Effector memory CD8-positive, alpha-beta T cell (primary cell): ENCODE results near the gene RYR3.

ENCODE experiments used
- ATAC-seq: fragments of 150-1000 bp; cut with Tn5 transposase; replicated peaks from 2 replicates; pipeline ENCODE4 v1.10.0; 2021; ENCODE audit warnings: mild to moderate bottlenecking, moderate library complexity
- DNase-seq, 3 experiments: peaks; one replicate each; pipeline ENCODE4 v3.0.0; 2021
- H3K27ac Mint-ChIP-seq, 2 donors: one replicate each; pipeline ENCODE4 v1.8.0; 2022; ENCODE audit warnings: mild to moderate bottlenecking in 2 of 2, mixed read lengths in 2 of 2, moderate library complexity in 2 of 2
- H3K27me3 Mint-ChIP-seq, 2 donors: one replicate each; pipeline ENCODE4 v1.8.0; 2022; ENCODE audit warnings: mixed read lengths in 2 of 2
- H3K36me3 Mint-ChIP-seq: one replicate; pipeline ENCODE4 v1.8.0; 2022; ENCODE audit warnings: mild to moderate bottlenecking, moderate library complexity, mixed read lengths; ENCODE audit not compliant: insufficient read depth
- H3K4me1 Mint-ChIP-seq, 2 donors: one replicate each; pipeline ENCODE4 v1.8.0; 2022; ENCODE audit warnings: low read depth in 2 of 2, mixed read lengths in 2 of 2
- H3K4me3 Mint-ChIP-seq, 2 donors: one replicate each; pipeline ENCODE4 v1.8.0; 2022; ENCODE audit warnings: mild to moderate bottlenecking in 2 of 2, mixed read lengths in 2 of 2, moderate library complexity in 2 of 2
- H3K9me3 Mint-ChIP-seq, 2 donors: one replicate each; pipeline ENCODE4 v1.8.0; 2022; ENCODE audit warnings: mixed read lengths in 2 of 2

RYR3 gene

GRCh38 chr15:33724321-33725036, 413.7 kb downstream of the RYR3 start:
- Mint-ChIP-seq H3K4me1 (no peaks in the 10 kb centered on the region), H3K27me3 (peaks cover 5 to 23% of the 10 kb centered on the region in 2 donors), H3K27ac (no peak overlapping the region), H3K36me3 (no peaks in the 10 kb centered on the region), H3K9me3 (no peaks in the 10 kb centered on the region), H3K4me3 (no peak overlapping the region)
- DNase-seq (no peak), ATAC-seq (no peak)

- ATAC-seq (no peak), DNase-seq (no peak)
- H3K27ac Mint-ChIP-seq: no peak overlapping the region
These were observed 418.9 kb downstream of the RYR3 start for GRCh38 chr15:33729653-33730052.

GRCh38 chr15:33730815-33731214, 420.0 kb downstream of the RYR3 start:
- H3K27me3 Mint-ChIP-seq: peaks cover 0 to 15% of the 10 kb centered on the region in 2 donors
- no peaks in the 10 kb centered on the region for H3K4me1 Mint-ChIP-seq
- peaks cover 3% of the 10 kb centered on the region for H3K36me3 Mint-ChIP-seq
- H3K9me3 Mint-ChIP-seq: no peaks in the 10 kb centered on the region
- no peak overlapping the region for H3K27ac Mint-ChIP-seq
- no peak overlapping the region for H3K4me3 Mint-ChIP-seq
- no peak for ATAC-seq
- no peak for DNase-seq

More at GRCh38 chr15:33729653-33730052, 418.9 kb downstream of the RYR3 start:
- Mint-ChIP-seq H3K27me3 (peaks cover 0 to 15% of the 10 kb centered on the region in 2 donors), H3K4me3 (no peak overlapping the region), H3K4me1 (no peaks in the 10 kb centered on the region), H3K9me3 (no peaks in the 10 kb centered on the region), H3K36me3 (peaks cover 3% of the 10 kb centered on the region)

- H3K36me3 Mint-ChIP-seq: peaks cover 3% of the 10 kb centered on the region
- DNase-seq (no peak), ATAC-seq (no peak)
- no peak overlapping the region for H3K27ac Mint-ChIP-seq
- peaks cover 0 to 3% of the 10 kb centered on the region in 2 donors for H3K4me1 Mint-ChIP-seq
- H3K27me3 Mint-ChIP-seq: peaks cover 10 to 22% of the 10 kb centered on the region in 2 donors
- H3K4me3 Mint-ChIP-seq: no peak overlapping the region
- no peaks in the 10 kb centered on the region for H3K9me3 Mint-ChIP-seq
These were observed 424.4 kb downstream of the RYR3 start for GRCh38 chr15:33735143-33735542.

GRCh38 chr15:33735637-33736247, 425.0 kb downstream of the RYR3 start:
- peaks cover 0 to 3% of the 10 kb centered on the region in 2 donors for H3K4me1 Mint-ChIP-seq
- no peak for ATAC-seq
- no peak overlapping the region for H3K4me3 Mint-ChIP-seq
- DNase-seq: no peak
- no peaks in the 10 kb centered on the region for H3K9me3 Mint-ChIP-seq
- peaks cover 3% of the 10 kb centered on the region for H3K36me3 Mint-ChIP-seq
- peaks cover 10 to 22% of the 10 kb centered on the region in 2 donors for H3K27me3 Mint-ChIP-seq
- H3K27ac Mint-ChIP-seq: no peak overlapping the region

GRCh38 chr15:33737687-33738601, 427.2 kb downstream of the RYR3 start:
- ATAC-seq (no peak), DNase-seq (peak; percentile 3 to 11 (median 6))
- no peaks in the 10 kb centered on the region for H3K36me3 Mint-ChIP-seq
- no peaks in the 10 kb centered on the region for H3K9me3 Mint-ChIP-seq
- H3K4me1 Mint-ChIP-seq: peaks cover 0 to 3% of the 10 kb centered on the region in 2 donors
- no peak overlapping the region for H3K27ac Mint-ChIP-seq
- peaks cover 10 to 15% of the 10 kb centered on the region in 2 donors for H3K27me3 Mint-ChIP-seq
- H3K4me3 Mint-ChIP-seq: no peak overlapping the region

- no peak overlapping the region for H3K27ac Mint-ChIP-seq
- H3K36me3 Mint-ChIP-seq: no peaks in the 10 kb centered on the region
- H3K4me1 Mint-ChIP-seq: peaks cover 0 to 3% of the 10 kb centered on the region in 2 donors
- DNase-seq: no peak
- ATAC-seq: no peak
- H3K27me3 Mint-ChIP-seq: peaks cover 10 to 25% of the 10 kb centered on the region in 2 donors
- H3K9me3 Mint-ChIP-seq: no peaks in the 10 kb centered on the region
- no peak overlapping the region for H3K4me3 Mint-ChIP-seq
These were observed 428.3 kb downstream of the RYR3 start for GRCh38 chr15:33738941-33739664.

- Mint-ChIP-seq H3K4me1 (peaks cover 0 to 3% of the 10 kb centered on the region in 2 donors), H3K4me3 (no peak overlapping the region), H3K36me3 (no peaks in the 10 kb centered on the region), H3K27me3 (peaks cover 10 to 29% of the 10 kb centered on the region in 2 donors), H3K27ac (no peak overlapping the region), H3K9me3 (no peaks in the 10 kb centered on the region)
- ATAC-seq (no peak), DNase-seq (no peak)
These were observed 431.5 kb downstream of the RYR3 start for GRCh38 chr15:33742306-33742705.

GRCh38 chr15:33742800-33743199, 432.0 kb downstream of the RYR3 start:
- no peaks in the 10 kb centered on the region for H3K9me3 Mint-ChIP-seq
- H3K27me3 Mint-ChIP-seq: peaks cover 10 to 27% of the 10 kb centered on the region in 2 donors
- no peak overlapping the region for H3K4me3 Mint-ChIP-seq
- DNase-seq (no peak), ATAC-seq (no peak)
- peaks cover 0 to under 1% of the 10 kb centered on the region in 2 donors for H3K4me1 Mint-ChIP-seq
- no peak overlapping the region for H3K27ac Mint-ChIP-seq
- no peaks in the 10 kb centered on the region for H3K36me3 Mint-ChIP-seq

GRCh38 chr15:33746203-33746602, 435.4 kb downstream of the RYR3 start:
- ATAC-seq (no peak), DNase-seq (no peak)
- Mint-ChIP-seq H3K4me3 (no peak overlapping the region), H3K9me3 (no peaks in the 10 kb centered on the region), H3K4me1 (no peaks in the 10 kb centered on the region), H3K27me3 (peaks cover 0 to 23% of the 10 kb centered on the region in 2 donors), H3K27ac (no peak overlapping the region), H3K36me3 (no peaks in the 10 kb centered on the region)

- DNase-seq (no peak), ATAC-seq (no peak)
- Mint-ChIP-seq H3K27ac (no peak overlapping the region), H3K4me1 (no peaks in the 10 kb centered on the region), H3K9me3 (peaks cover 0 to 7% of the 10 kb centered on the region in 2 donors), H3K36me3 (no peaks in the 10 kb centered on the region), H3K4me3 (no peak overlapping the region), H3K27me3 (peaks cover 20 to 39% of the 10 kb centered on the region in 2 donors)
These were observed 442.2 kb downstream of the RYR3 start for GRCh38 chr15:33753012-33753411.

GRCh38 chr15:33754242-33754641, 443.5 kb downstream of the RYR3 start:
- H3K36me3 Mint-ChIP-seq: no peaks in the 10 kb centered on the region
- H3K4me3 Mint-ChIP-seq: no peak overlapping the region
- H3K9me3 Mint-ChIP-seq: peaks cover 0 to 7% of the 10 kb centered on the region in 2 donors
- DNase-seq: no peak
- no peak for ATAC-seq
- H3K4me1 Mint-ChIP-seq: no peaks in the 10 kb centered on the region
- H3K27me3 Mint-ChIP-seq: peaks cover 25 to 44% of the 10 kb centered on the region in 2 donors
- H3K27ac Mint-ChIP-seq: no peak overlapping the region

- H3K27ac Mint-ChIP-seq: no peak overlapping the region
- H3K36me3 Mint-ChIP-seq: no peaks in the 10 kb centered on the region
- ATAC-seq: no peak
- H3K4me1 Mint-ChIP-seq: no peaks in the 10 kb centered on the region
- H3K9me3 Mint-ChIP-seq: peaks cover 0 to 4% of the 10 kb centered on the region in 2 donors
- H3K4me3 Mint-ChIP-seq: no peak overlapping the region
- peaks cover 48 to 57% of the 10 kb centered on the region in 2 donors for H3K27me3 Mint-ChIP-seq
- DNase-seq: no peak
These were observed 446.2 kb downstream of the RYR3 start for GRCh38 chr15:33756961-33757360.
